Measurements from ENCODE around the gene NUMA1. TPM values are rescaled to one million over a fixed set of nuclear protein-coding genes. Genes with fewer than 3 reads are reported as not detected.

Gene NUMA1
- total and polyA plus RNA-seq, 2 of the 13 experiments (the other 11 are each of a cell fraction or from before 2014, with no cell fraction given) = 57.3 to 60.2 TPM

DNA sequence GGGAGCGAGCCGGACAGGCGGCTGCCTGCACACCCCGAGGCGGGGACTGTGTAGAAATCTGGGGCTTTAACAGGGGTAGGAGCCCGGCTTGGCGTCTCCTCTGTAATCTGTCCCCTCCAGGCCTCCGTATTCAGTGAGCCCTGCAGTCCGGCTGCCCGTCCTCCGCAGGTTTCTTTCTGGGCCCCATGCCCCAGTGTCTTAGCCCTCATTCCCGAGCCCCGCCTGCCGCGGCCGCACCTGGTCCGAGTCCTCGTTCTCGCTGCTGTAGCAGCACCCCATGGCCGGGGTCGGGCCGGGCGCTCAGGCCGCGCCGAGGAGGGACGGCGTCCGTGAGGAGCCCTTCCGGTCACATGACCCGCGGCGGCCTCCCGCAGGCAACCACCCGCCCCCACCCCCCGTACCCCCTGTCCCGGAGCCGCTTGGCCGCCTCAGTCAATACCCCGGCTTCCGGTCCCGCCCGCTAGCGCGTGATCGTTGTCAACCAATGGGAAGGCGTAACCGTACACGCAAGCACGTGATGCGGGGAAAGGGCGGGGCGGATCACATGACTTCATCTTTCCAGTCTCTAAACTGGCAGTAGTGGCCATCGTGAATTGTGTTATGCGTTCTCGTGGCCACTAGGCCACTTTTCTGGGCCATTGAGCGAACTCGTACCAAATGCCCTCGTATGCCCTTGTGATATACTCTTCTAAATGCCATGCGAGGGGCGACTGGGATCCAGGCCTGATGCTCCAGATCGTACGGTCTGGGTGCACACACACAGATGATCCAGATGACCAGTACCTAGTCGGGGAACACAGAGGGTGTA, 22.8 kb upstream of the NUMA1 start, which contains the start of gene LAMTOR1 (continued):
- TF ChIP-seq, protein P1, sequence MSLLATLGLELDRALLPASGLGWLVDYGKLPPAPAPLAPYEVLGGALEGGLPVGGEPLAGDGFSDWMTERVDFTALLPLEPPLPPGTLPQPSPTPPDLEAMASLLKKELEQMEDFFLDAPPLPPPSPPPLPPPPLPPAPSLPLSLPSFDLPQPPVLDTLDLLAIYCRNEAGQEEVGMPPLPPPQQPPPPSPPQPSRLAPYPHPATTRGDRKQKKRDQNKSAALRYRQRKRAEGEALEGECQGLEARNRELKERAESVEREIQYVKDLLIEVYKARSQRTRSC (CRISPR knock-in tag; IDR thresholded peaks at IDR 0.05; ENCODE audit: low read depth) = no peak
- TF ChIP-seq MAFF (IDR thresholded peaks at IDR 0.05; ENCODE audit: low read depth, low read length) (no peak), NPAS2 (CRISPR knock-in tag; IDR thresholded peaks at IDR 0.05; ENCODE audit: borderline replicate concordance) (no peak), ZFP41 (CRISPR knock-in tag; IDR thresholded peaks at IDR 0.05; ENCODE audit: borderline replicate concordance) (peak; percentile 39; the same call in 1 of the 2 replicates), RBAK (CRISPR knock-in tag; IDR thresholded peaks at IDR 0.05) (no peak), RARA (CRISPR knock-in tag; IDR thresholded peaks at IDR 0.05) (no peak; the same call in none of the 2 replicates), KAT7 (CRISPR knock-in tag; IDR thresholded peaks at IDR 0.05; ENCODE audit: borderline replicate concordance) (peak; percentile 84; the same call in 1 of the 2 replicates), ZNF430 (CRISPR knock-in tag; IDR thresholded peaks at IDR 0.05) (peak; percentile 65; the same call in 1 of the 2 replicates), ZNF333 (CRISPR knock-in tag; IDR thresholded peaks at IDR 0.05; ENCODE audit: borderline replicate concordance) (0 out of 2 replicates have a peak, but pooled peaks have one; percentile 51), ZNF7 (CRISPR knock-in tag; IDR thresholded peaks at IDR 0.05) (no peak), CEBPB (IDR thresholded peaks at IDR 0.05; ENCODE audit: borderline replicate concordance, low read depth, low read length) (no peak), ZNF777 (CRISPR knock-in tag; IDR thresholded peaks at IDR 0.05) (peak; percentile 19; the same call in 1 of the 2 replicates), HOXA7 (CRISPR knock-in tag; IDR thresholded peaks at IDR 0.05) (no peak), ZFP90 (CRISPR knock-in tag; IDR thresholded peaks at IDR 0.05; ENCODE audit: borderline replicate concordance) (no peak; the same call in 1 of the 2 replicates), ZSCAN25 (CRISPR knock-in tag; IDR thresholded peaks at IDR 0.05) (0 out of 2 replicates have a peak, but pooled peaks have one; percentile 59), NCOR1 (IDR thresholded peaks at IDR 0.05; ENCODE audit: borderline replicate concordance, low read length) (no peak), ZFYVE20 (CRISPR knock-in tag; IDR thresholded peaks at IDR 0.05; ENCODE audit: borderline replicate concordance, low read depth) (no peak), ZNF747 (CRISPR knock-in tag; IDR thresholded peaks at IDR 0.05; ENCODE audit: borderline replicate concordance) (no peak), SYNCRIP (IDR thresholded peaks at IDR 0.05; ENCODE audit: insufficient read depth, low read depth, low read length) (no peak)
- TF ChIP-seq, protein P2, sequence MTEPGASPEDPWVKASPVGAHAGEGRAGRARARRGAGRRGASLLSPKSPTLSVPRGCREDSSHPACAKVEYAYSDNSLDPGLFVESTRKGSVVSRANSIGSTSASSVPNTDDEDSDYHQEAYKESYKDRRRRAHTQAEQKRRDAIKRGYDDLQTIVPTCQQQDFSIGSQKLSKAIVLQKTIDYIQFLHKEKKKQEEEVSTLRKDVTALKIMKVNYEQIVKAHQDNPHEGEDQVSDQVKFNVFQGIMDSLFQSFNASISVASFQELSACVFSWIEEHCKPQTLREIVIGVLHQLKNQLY (CRISPR knock-in tag; IDR thresholded peaks at IDR 0.05) = peak; percentile 63
- TF ChIP-seq, protein P3, sequence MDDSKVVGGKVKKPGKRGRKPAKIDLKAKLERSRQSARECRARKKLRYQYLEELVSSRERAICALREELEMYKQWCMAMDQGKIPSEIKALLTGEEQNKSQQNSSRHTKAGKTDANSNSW (CRISPR knock-in tag; IDR thresholded peaks at IDR 0.05; ENCODE audit: borderline replicate concordance) = no peak; the same call in 1 of the 2 replicates
- TF ChIP-seq, protein P4, sequence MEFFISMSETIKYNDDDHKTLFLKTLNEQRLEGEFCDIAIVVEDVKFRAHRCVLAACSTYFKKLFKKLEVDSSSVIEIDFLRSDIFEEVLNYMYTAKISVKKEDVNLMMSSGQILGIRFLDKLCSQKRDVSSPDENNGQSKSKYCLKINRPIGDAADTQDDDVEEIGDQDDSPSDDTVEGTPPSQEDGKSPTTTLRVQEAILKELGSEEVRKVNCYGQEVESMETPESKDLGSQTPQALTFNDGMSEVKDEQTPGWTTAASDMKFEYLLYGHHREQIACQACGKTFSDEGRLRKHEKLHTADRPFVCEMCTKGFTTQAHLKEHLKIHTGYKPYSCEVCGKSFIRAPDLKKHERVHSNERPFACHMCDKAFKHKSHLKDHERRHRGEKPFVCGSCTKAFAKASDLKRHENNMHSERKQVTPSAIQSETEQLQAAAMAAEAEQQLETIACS (CRISPR knock-in tag; IDR thresholded peaks at IDR 0.05) = no peak
- TF ChIP-seq, protein P5, sequence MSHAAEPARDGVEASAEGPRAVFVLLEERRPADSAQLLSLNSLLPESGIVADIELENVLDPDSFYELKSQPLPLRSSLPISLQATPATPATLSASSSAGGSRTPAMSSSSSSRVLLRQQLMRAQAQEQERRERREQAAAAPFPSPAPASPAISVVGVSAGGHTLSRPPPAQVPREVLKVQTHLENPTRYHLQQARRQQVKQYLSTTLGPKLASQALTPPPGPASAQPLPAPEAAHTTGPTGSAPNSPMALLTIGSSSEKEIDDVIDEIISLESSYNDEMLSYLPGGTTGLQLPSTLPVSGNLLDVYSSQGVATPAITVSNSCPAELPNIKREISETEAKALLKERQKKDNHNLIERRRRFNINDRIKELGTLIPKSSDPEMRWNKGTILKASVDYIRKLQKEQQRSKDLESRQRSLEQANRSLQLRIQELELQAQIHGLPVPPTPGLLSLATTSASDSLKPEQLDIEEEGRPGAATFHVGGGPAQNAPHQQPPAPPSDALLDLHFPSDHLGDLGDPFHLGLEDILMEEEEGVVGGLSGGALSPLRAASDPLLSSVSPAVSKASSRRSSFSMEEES (CRISPR knock-in tag; IDR thresholded peaks at IDR 0.05) = peak; percentile 98
